Astrocyte (in vitro differentiated cells and primary cell): ENCODE results near the gene SNED1. TPM values are rescaled to one million over a fixed set of nuclear protein-coding genes. Genes with fewer than 3 reads are reported as not detected.

ENCODE experiments used
- DNase-seq: peaks from one replicate; pipeline ENCODE4 v3.0.0-alpha.2; 2010; ENCODE audit warnings: low read depth
- FAIRE-seq: peaks from 2 replicates; lab custom pipeline; 2011; peaks lifted over from hg19 to GRCh38; lab: Jason Lieb, UNC
- H2AFZ ChIP-seq: 2 replicates; pipeline ENCODE4 v1.6.0; 2012; ENCODE audit warnings: low read depth, low read length, inconsistent platforms
- H3K27ac ChIP-seq: 2 replicates; pipeline ENCODE4 v1.5.1; 2011; ENCODE audit warnings: low read depth, low read length, inconsistent platforms
- H3K27me3 ChIP-seq: 2 replicates; pipeline ENCODE4 v1.6.0; 2011; ENCODE audit warnings: low read length, inconsistent platforms; ENCODE audit not compliant: insufficient read depth
- H3K36me3 ChIP-seq: 2 replicates; pipeline ENCODE4 v1.5.1; 2011; ENCODE audit warnings: low read length, inconsistent platforms; ENCODE audit not compliant: insufficient read depth
- H3K4me1 ChIP-seq: 2 replicates; pipeline ENCODE4 v1.5.1; 2011; ENCODE audit warnings: low read length, inconsistent platforms; ENCODE audit not compliant: insufficient read depth
- H3K4me2 ChIP-seq: 2 replicates; pipeline ENCODE4 v1.6.0; 2012; ENCODE audit warnings: low read length, inconsistent platforms
- H3K4me3 ChIP-seq: 2 replicates; pipeline ENCODE4 v1.5.1; 2011; ENCODE audit warnings: low read depth, mild to moderate bottlenecking, low read length, inconsistent platforms; ENCODE audit not compliant: insufficient read depth
- H3K79me2 ChIP-seq: 2 replicates; pipeline ENCODE4 v1.6.0; 2012; ENCODE audit warnings: mild to moderate bottlenecking, low read length, inconsistent platforms; ENCODE audit not compliant: insufficient read depth
- H3K9ac ChIP-seq: 2 replicates; pipeline ENCODE4 v1.6.0; 2012; ENCODE audit warnings: mild to moderate bottlenecking, low read length, inconsistent platforms
- H3K9me3 ChIP-seq: 2 replicates; pipeline ENCODE4 v1.5.1; 2012; ENCODE audit warnings: low read depth, mild to moderate bottlenecking, low read length, inconsistent platforms; ENCODE audit not compliant: insufficient read depth
- H4K20me1 ChIP-seq: 2 replicates; pipeline ENCODE4 v1.6.0; 2012; ENCODE audit warnings: low read length, inconsistent platforms; ENCODE audit not compliant: insufficient read depth
- H3K27ac Mint-ChIP-seq: one replicate; pipeline ENCODE4 v1.8.0; 2021; ENCODE audit warnings: mild to moderate bottlenecking, mixed read lengths; ENCODE audit not compliant: unreplicated experiment
- H3K27me3 Mint-ChIP-seq: one replicate; pipeline ENCODE4 v1.8.0; 2021; ENCODE audit warnings: low read depth, mixed read lengths; ENCODE audit not compliant: unreplicated experiment
- H3K36me3 Mint-ChIP-seq: one replicate; pipeline ENCODE4 v1.8.0; 2021; ENCODE audit warnings: low read depth, mixed read lengths; ENCODE audit not compliant: unreplicated experiment
- H3K4me1 Mint-ChIP-seq: one replicate; pipeline ENCODE4 v1.8.0; 2021; ENCODE audit warnings: low read depth, mixed read lengths; ENCODE audit not compliant: unreplicated experiment
- H3K4me3 Mint-ChIP-seq: one replicate; pipeline ENCODE4 v1.8.0; 2021; ENCODE audit warnings: mild to moderate bottlenecking, moderate library complexity, mixed read lengths; ENCODE audit not compliant: unreplicated experiment
- H3K9me3 Mint-ChIP-seq: one replicate; pipeline ENCODE4 v1.8.0; 2021; ENCODE audit warnings: mild to moderate bottlenecking, mixed read lengths; ENCODE audit not compliant: unreplicated experiment
- EZH2 ChIP-seq: IDR thresholded peaks from 2 replicates; pipeline ENCODE4 v1.6.1; 2012; ENCODE audit warnings: mild to moderate bottlenecking, low read length, inconsistent platforms; ENCODE audit not compliant: insufficient read depth
- total RNA-seq: library from RNA; stranded (reverse); gene quantifications from 2 replicates; pipeline ENCODE4 v1.2.1, GENCODE V29; 2021
- TF ChIP-seq, protein P1 (sequence below): IDR thresholded peaks from 2 replicates; pipeline ENCODE4 v1.5.1; 2011; ENCODE audit warnings: low read depth, mild to moderate bottlenecking, inconsistent platforms, low read length, moderate library complexity; ENCODE audit not compliant: insufficient read depth

SNED1 gene
- total RNA-seq, 1 donor from 2014 or later = 0.23 TPM

DNA sequence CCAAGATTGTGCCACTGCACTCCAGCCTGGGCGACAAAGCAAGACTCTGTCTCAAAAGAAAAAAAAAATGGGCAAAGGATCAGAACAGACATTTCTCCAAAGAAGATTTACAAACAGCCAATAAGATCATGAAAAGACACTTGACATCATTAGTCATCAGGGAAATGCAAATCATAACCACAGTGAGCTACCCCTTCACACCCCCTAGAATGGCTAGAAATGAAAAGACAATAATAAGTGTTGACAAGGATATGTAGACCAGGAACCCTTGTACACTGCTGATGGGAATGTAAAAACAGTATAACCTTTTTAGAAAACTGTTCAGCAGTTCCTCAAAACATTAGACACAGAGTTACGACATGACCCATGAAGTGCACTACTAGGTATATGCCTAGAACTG is 122.0 kb downstream of the SNED1 start:
- no peak overlapping the region for H3K9ac ChIP-seq
- H3K27me3 ChIP-seq = no peaks in the 10 kb centered on the region
- FAIRE-seq = no peak
- H3K9me3 ChIP-seq = no peaks in the 10 kb centered on the region
- no peak for DNase-seq
- H3K4me2 ChIP-seq = no peak overlapping the region
- no peaks in the 10 kb centered on the region for H3K27me3 Mint-ChIP-seq
- TF ChIP-seq EZH2 = no peak
- TF ChIP-seq, protein P1, sequence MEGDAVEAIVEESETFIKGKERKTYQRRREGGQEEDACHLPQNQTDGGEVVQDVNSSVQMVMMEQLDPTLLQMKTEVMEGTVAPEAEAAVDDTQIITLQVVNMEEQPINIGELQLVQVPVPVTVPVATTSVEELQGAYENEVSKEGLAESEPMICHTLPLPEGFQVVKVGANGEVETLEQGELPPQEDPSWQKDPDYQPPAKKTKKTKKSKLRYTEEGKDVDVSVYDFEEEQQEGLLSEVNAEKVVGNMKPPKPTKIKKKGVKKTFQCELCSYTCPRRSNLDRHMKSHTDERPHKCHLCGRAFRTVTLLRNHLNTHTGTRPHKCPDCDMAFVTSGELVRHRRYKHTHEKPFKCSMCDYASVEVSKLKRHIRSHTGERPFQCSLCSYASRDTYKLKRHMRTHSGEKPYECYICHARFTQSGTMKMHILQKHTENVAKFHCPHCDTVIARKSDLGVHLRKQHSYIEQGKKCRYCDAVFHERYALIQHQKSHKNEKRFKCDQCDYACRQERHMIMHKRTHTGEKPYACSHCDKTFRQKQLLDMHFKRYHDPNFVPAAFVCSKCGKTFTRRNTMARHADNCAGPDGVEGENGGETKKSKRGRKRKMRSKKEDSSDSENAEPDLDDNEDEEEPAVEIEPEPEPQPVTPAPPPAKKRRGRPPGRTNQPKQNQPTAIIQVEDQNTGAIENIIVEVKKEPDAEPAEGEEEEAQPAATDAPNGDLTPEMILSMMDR = no peak
- H4K20me1 ChIP-seq = no peaks in the 10 kb centered on the region
- H3K36me3 ChIP-seq = no peaks in the 10 kb centered on the region
- no peaks in the 10 kb centered on the region for H3K79me2 ChIP-seq
- peaks cover 3% of the 10 kb centered on the region for H3K9me3 Mint-ChIP-seq
- no peak overlapping the region for H3K27ac ChIP-seq
- H3K4me3 Mint-ChIP-seq = no peak overlapping the region
- no peaks in the 10 kb centered on the region for H3K4me1 Mint-ChIP-seq
- no peak overlapping the region for H3K27ac Mint-ChIP-seq
- H3K4me1 ChIP-seq = no peaks in the 10 kb centered on the region
- peaks cover 1% of the 10 kb centered on the region for H3K36me3 Mint-ChIP-seq
- no peak overlapping the region for H2AFZ ChIP-seq
- no peak overlapping the region for H3K4me3 ChIP-seq

DNA sequence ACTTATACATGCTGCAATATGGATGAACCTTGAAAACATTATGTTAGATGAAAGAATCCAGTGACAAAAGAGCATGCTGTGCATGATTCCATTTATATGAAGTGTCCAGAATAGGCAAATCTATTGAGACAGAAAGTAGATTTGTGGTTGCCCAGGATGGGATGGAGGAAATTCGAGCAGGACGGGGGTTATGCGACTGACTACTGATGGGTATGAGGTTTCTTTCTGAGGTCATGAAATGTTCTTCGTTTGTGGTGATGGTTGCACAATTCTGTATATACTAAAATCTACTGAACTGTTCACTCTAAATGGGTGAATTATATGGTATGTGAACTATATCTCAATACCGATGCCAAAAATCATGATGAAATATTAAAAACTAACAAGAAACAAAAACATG is 122.6 kb downstream of the SNED1 start:
- no peak overlapping the region for H2AFZ ChIP-seq
- no peaks in the 10 kb centered on the region for H3K27me3 ChIP-seq
- H3K27ac Mint-ChIP-seq = no peak overlapping the region
- TF ChIP-seq, protein P1 = no peak
- TF ChIP-seq EZH2 = no peak
- H4K20me1 ChIP-seq = no peaks in the 10 kb centered on the region
- H3K4me3 ChIP-seq = no peak overlapping the region
- H3K27ac ChIP-seq = no peak overlapping the region
- no peaks in the 10 kb centered on the region for H3K9me3 ChIP-seq
- no peak overlapping the region for H3K4me3 Mint-ChIP-seq
- peaks cover 1% of the 10 kb centered on the region for H3K36me3 Mint-ChIP-seq
- no peaks in the 10 kb centered on the region for H3K4me1 Mint-ChIP-seq
- FAIRE-seq = no peak
- no peak overlapping the region for H3K9ac ChIP-seq
- peaks cover 3% of the 10 kb centered on the region for H3K9me3 Mint-ChIP-seq
- H3K27me3 Mint-ChIP-seq = no peaks in the 10 kb centered on the region
- no peaks in the 10 kb centered on the region for H3K79me2 ChIP-seq
- no peaks in the 10 kb centered on the region for H3K36me3 ChIP-seq
- no peak overlapping the region for H3K4me2 ChIP-seq
- H3K4me1 ChIP-seq = no peaks in the 10 kb centered on the region
- DNase-seq = no peak

DNA sequence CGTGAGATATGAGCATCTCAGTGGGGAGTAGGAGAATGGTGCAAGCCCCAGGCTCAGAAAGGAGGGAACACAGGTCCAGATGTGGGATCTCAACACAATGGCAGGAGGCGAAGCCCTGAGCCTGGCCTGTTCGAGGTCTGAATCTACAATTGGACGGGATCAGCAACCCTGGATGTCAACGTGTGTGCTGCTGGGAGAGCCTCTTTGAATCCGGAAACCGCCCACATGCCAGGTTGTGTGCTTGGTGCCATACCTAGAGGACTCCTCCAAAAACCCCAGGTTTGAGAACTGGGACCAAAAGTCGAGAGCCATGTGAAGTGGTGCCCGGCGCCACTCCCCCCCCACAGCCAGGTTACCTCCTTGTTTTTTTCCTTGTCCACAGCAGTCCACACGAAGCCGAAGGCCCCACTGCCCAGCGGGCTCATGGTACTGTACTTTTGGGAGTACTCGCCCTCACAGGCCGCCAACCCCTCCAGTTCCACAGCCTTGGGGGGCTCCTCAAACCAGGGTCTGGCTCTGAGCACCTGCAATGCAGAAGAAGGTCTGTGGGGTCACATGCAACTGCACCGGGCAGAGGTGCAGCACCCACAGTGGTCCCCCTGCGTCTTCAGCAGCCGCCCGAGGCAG is 124.1 kb downstream of the SNED1 start:
- no peaks in the 10 kb centered on the region for H3K9me3 ChIP-seq
- no peak overlapping the region for H3K4me3 Mint-ChIP-seq
- no peak for FAIRE-seq
- H3K27me3 ChIP-seq = no peaks in the 10 kb centered on the region
- H3K36me3 ChIP-seq = no peaks in the 10 kb centered on the region
- H3K4me2 ChIP-seq = no peak overlapping the region
- H4K20me1 ChIP-seq = no peaks in the 10 kb centered on the region
- H3K9me3 Mint-ChIP-seq = peaks cover 3% of the 10 kb centered on the region
- no peak overlapping the region for H3K4me3 ChIP-seq
- H3K27ac Mint-ChIP-seq = no peak overlapping the region
- H2AFZ ChIP-seq = no peak overlapping the region
- peaks cover 3% of the 10 kb centered on the region for H3K36me3 Mint-ChIP-seq
- H3K9ac ChIP-seq = no peak overlapping the region
- DNase-seq = no peak
- TF ChIP-seq, protein P1 = no peak
- no peak for TF ChIP-seq EZH2
- H3K79me2 ChIP-seq = no peaks in the 10 kb centered on the region
- H3K4me1 Mint-ChIP-seq = no peaks in the 10 kb centered on the region
- H3K27ac ChIP-seq = no peak overlapping the region
- H3K27me3 Mint-ChIP-seq = peaks cover 5% of the 10 kb centered on the region
- no peaks in the 10 kb centered on the region for H3K4me1 ChIP-seq
